ENCODE results near the gene TRPV3. TPM values are rescaled to one million over a fixed set of nuclear protein-coding genes. Genes with fewer than 3 reads are reported as not detected.

Gene TRPV3
- total RNA-seq, 2 experiments from 2014 or later, result 0.06 TPM; not detected in 1

GRCh38 chr17:3543453-3543852 lies 14.2 kb downstream of the TRPV3 start:
- no peaks in the 10 kb centered on the region for H3K4me1 ChIP-seq (ENCODE audit: insufficient read depth, low read length, poor library complexity, severe bottlenecking)
- no peak overlapping the region for H3K4me2 ChIP-seq (ENCODE audit: low read length)
- TF ChIP-seq CTCF (conservative IDR thresholded peaks at IDR 0.05; ENCODE audit: low read length) (no peak), EZH2phosphoT487 (IDR thresholded peaks at IDR 0.05; ENCODE audit: borderline replicate concordance, low read depth, low read length) (no peak)
- BruUV-seq (replicated peaks), result no TSS peak
- POLR2A ChIA-PET, result interaction anchor here (0.6 kb wide), 1 partner anchor 50 kb away, joined by 3 read pairs; no protein-coding TSS in a partner anchor
- no peaks in the 10 kb centered on the region for H3K9me2 ChIP-seq (ENCODE audit: insufficient read depth, low read length)
- no peak for DNase-seq (ENCODE audit: low spot score)
- H4K20me1 ChIP-seq (ENCODE audit: insufficient read depth, low read length), result no peaks in the 10 kb centered on the region
- H3K36me3 ChIP-seq (ENCODE audit: insufficient read depth, low read length), result no peaks in the 10 kb centered on the region
- H3K27ac ChIP-seq (ENCODE audit: low read depth, low read length, poor library complexity, severe bottlenecking), result no peak overlapping the region
- CTCF ChIA-PET (ENCODE audit: unreplicated experiment), result no interaction called here
- H2AFZ ChIP-seq (ENCODE audit: low read length), result no peak overlapping the region
- intact Hi-C loops (cut with micrococcal nuclease; ENCODE audit: unreplicated experiment), result no loop called here
- H3K9me3 ChIP-seq (ENCODE audit: low read length), result no peaks in the 10 kb centered on the region
- H3K4me3 ChIP-seq (ENCODE audit: low read depth, low read length, poor library complexity, severe bottlenecking), result no peak overlapping the region
- H3K79me2 ChIP-seq (ENCODE audit: insufficient read depth, low read depth, low read length), result no peaks in the 10 kb centered on the region

- intact Hi-C loops (cut with micrococcal nuclease; ENCODE audit: unreplicated experiment), result no loop called here
- Histone ChIP-seq H3K9me2 (ENCODE audit: insufficient read depth, low read length) (no peaks in the 10 kb centered on the region), H3K27ac (ENCODE audit: low read depth, low read length, poor library complexity, severe bottlenecking) (no peak overlapping the region), H2AFZ (ENCODE audit: low read length) (no peak overlapping the region), H3K4me2 (ENCODE audit: low read length) (no peak overlapping the region), H3K4me1 (ENCODE audit: insufficient read depth, low read length, poor library complexity, severe bottlenecking) (no peaks in the 10 kb centered on the region), H3K79me2 (ENCODE audit: insufficient read depth, low read depth, low read length) (no peaks in the 10 kb centered on the region), H3K9me3 (ENCODE audit: low read length) (no peaks in the 10 kb centered on the region), H3K36me3 (ENCODE audit: insufficient read depth, low read length) (no peaks in the 10 kb centered on the region), H3K4me3 (ENCODE audit: low read depth, low read length, poor library complexity, severe bottlenecking) (no peak overlapping the region), H4K20me1 (ENCODE audit: insufficient read depth, low read length) (no peaks in the 10 kb centered on the region)
- CTCF ChIA-PET (ENCODE audit: unreplicated experiment), result no interaction called here
- DNase-seq (ENCODE audit: low spot score), result no peak
- TF ChIP-seq CTCF (conservative IDR thresholded peaks at IDR 0.05; ENCODE audit: low read length) (no peak), EZH2phosphoT487 (IDR thresholded peaks at IDR 0.05; ENCODE audit: borderline replicate concordance, low read depth, low read length) (no peak)
- BruUV-seq (replicated peaks), result no TSS peak
- POLR2A ChIA-PET, result interaction anchor here (0.6 kb wide), 1 partner anchor 49 kb away, joined by 3 read pairs; no protein-coding TSS in a partner anchor
Observed at GRCh38 chr17:3542410-3543088, 15.1 kb downstream of the TRPV3 start.

- no peaks in the 10 kb centered on the region for H3K4me1 ChIP-seq (ENCODE audit: insufficient read depth, low read length, poor library complexity, severe bottlenecking)
- H4K20me1 ChIP-seq (ENCODE audit: insufficient read depth, low read length), result no peaks in the 10 kb centered on the region
- H3K36me3 ChIP-seq (ENCODE audit: insufficient read depth, low read length), result no peaks in the 10 kb centered on the region
- ChIA-PET POLR2A (no interaction called here), CTCF (ENCODE audit: unreplicated experiment) (no interaction called here)
- no peaks in the 10 kb centered on the region for H3K79me2 ChIP-seq (ENCODE audit: insufficient read depth, low read depth, low read length)
- BruUV-seq (replicated peaks), result no TSS peak
- H3K9me2 ChIP-seq (ENCODE audit: insufficient read depth, low read length), result no peaks in the 10 kb centered on the region
- H3K27ac ChIP-seq (ENCODE audit: low read depth, low read length, poor library complexity, severe bottlenecking), result no peak overlapping the region
- no peaks in the 10 kb centered on the region for H3K9me3 ChIP-seq (ENCODE audit: low read length)
- no peak overlapping the region for H3K4me3 ChIP-seq (ENCODE audit: low read depth, low read length, poor library complexity, severe bottlenecking)
- DNase-seq (ENCODE audit: low spot score), result no peak
- intact Hi-C loops (cut with micrococcal nuclease; ENCODE audit: unreplicated experiment), result loop anchor here (5.0 kb wide), 1 partner anchor 493 kb away; no protein-coding TSS in a partner anchor
- TF ChIP-seq CTCF (conservative IDR thresholded peaks at IDR 0.05; ENCODE audit: low read length), result no peak
- no peak for TF ChIP-seq EZH2phosphoT487 (IDR thresholded peaks at IDR 0.05; ENCODE audit: borderline replicate concordance, low read depth, low read length)
- no peak overlapping the region for H2AFZ ChIP-seq (ENCODE audit: low read length)
- no peak overlapping the region for H3K4me2 ChIP-seq (ENCODE audit: low read length)
Observed at GRCh38 chr17:3539881-3540540, 17.6 kb downstream of the TRPV3 start.

Data from OCI-LY7 (cell line).